MG63 (cell line): ENCODE measurements around the gene ATP8A1. TPM values are rescaled to one million over a fixed set of nuclear protein-coding genes. Genes with fewer than 3 reads are reported as not detected.
A peak's percentile ranks its signal among the peaks of the same experiment; 100 is the strongest.
"Not testable (repeated sequence)": the region's sequence is repeated elsewhere in the genome, so short reads cannot be mapped to it uniquely, and the experiment has no call there.

Experiments used
- DNase-seq: peaks from one replicate; pipeline ENCODE4 v3.0.0-alpha.2; 2020
- H3K27me3 ChIP-seq: fragments of 250-450 bp; sonication (Bioruptor Pico); 2 replicates; pipeline ENCODE4 v1.5.1; 2020; ENCODE audit warnings: mild to moderate bottlenecking, moderate library complexity
- H3K36me3 ChIP-seq: fragments of 250-450 bp; sonication (Bioruptor Pico); 2 replicates; pipeline ENCODE4 v1.5.1; 2020; ENCODE audit warnings: mild to moderate bottlenecking, moderate library complexity
- H3K4me3 ChIP-seq: fragments of 250-450 bp; sonication (Bioruptor Pico); 2 replicates; pipeline ENCODE4 v1.5.1; 2020; ENCODE audit warnings: mild to moderate bottlenecking, moderate library complexity
- H3K9me3 ChIP-seq: fragments of 250-450 bp; sonication (Bioruptor Pico); 2 replicates; pipeline ENCODE4 v1.5.1; 2020; ENCODE audit warnings: mild to moderate bottlenecking, moderate library complexity
- total RNA-seq: library from RNA; depleted of rRNA; stranded (reverse); fragments of >200 nt; shearing (Covaris generic); gene quantifications from 2 replicates; pipeline ENCODE4 v1.2.3, GENCODE V29; 2014; ENCODE audit warnings: low replicate concordance

ATP8A1 gene
- total RNA-seq, 1 experiment from 2014 or later = 0.10 TPM

GRCh38 chr4:42478946-42479345 lies 178.0 kb downstream of the ATP8A1 start:
- H3K4me3 ChIP-seq = no peak overlapping the region
- no peaks in the 10 kb centered on the region for H3K27me3 ChIP-seq
- no peaks in the 10 kb centered on the region for H3K9me3 ChIP-seq
- DNase-seq = no peak
- no peaks in the 10 kb centered on the region for H3K36me3 ChIP-seq

GRCh38 chr4:42478509-42478908 lies 178.4 kb downstream of the ATP8A1 start:
- no peaks in the 10 kb centered on the region for H3K36me3 ChIP-seq
- no peaks in the 10 kb centered on the region for H3K27me3 ChIP-seq
- DNase-seq = no peak
- no peaks in the 10 kb centered on the region for H3K9me3 ChIP-seq
- H3K4me3 ChIP-seq = no peak overlapping the region

- H3K36me3 ChIP-seq = no peaks in the 10 kb centered on the region
- no peaks in the 10 kb centered on the region for H3K27me3 ChIP-seq
- no peak for DNase-seq
- H3K4me3 ChIP-seq = no peak overlapping the region
- no peaks in the 10 kb centered on the region for H3K9me3 ChIP-seq
These were observed 182.5 kb downstream of the ATP8A1 start for GRCh38 chr4:42474406-42474805.

- H3K9me3 ChIP-seq = no peaks in the 10 kb centered on the region
- no peaks in the 10 kb centered on the region for H3K36me3 ChIP-seq
- no peak overlapping the region for H3K4me3 ChIP-seq
- H3K27me3 ChIP-seq = no peaks in the 10 kb centered on the region
- no peak for DNase-seq
These were observed 183.7 kb downstream of the ATP8A1 start for GRCh38 chr4:42473071-42473684.

- H3K36me3 ChIP-seq = no peaks in the 10 kb centered on the region
- no peak overlapping the region for H3K4me3 ChIP-seq
- no peaks in the 10 kb centered on the region for H3K27me3 ChIP-seq
- no peaks in the 10 kb centered on the region for H3K9me3 ChIP-seq
- no peak for DNase-seq
These were observed 185.0 kb downstream of the ATP8A1 start for GRCh38 chr4:42471896-42472295.

DNA sequence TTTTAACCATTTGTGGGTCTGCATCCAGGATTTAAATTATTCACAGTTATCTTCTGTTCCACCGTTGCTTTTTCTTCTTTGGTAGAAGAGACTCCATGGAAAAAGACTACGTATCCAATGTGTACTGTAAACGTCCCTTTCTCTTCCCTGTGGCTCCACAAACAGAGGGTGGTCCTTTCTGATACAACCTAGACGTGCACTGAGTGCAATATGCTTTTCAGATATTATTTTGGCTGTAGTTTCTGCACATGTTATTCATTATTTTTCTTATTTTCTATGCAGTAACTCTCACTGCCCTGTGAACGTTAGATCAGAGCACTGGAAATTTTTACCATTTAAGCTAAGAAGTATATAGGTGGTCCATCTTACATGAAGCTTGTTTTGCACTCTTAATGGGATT lies 186.9 kb downstream of the ATP8A1 start:
- Histone ChIP-seq H3K9me3 (no peaks in the 10 kb centered on the region), H3K36me3 (no peaks in the 10 kb centered on the region), H3K4me3 (no peak overlapping the region), H3K27me3 (no peaks in the 10 kb centered on the region)
- no peak for DNase-seq

- not testable (repeated sequence) for H3K27me3 ChIP-seq, H3K4me3 ChIP-seq, DNase-seq, H3K36me3 ChIP-seq, H3K9me3 ChIP-seq
These were observed 189.1 kb downstream of the ATP8A1 start for GRCh38 chr4:42467777-42468176.

DNA sequence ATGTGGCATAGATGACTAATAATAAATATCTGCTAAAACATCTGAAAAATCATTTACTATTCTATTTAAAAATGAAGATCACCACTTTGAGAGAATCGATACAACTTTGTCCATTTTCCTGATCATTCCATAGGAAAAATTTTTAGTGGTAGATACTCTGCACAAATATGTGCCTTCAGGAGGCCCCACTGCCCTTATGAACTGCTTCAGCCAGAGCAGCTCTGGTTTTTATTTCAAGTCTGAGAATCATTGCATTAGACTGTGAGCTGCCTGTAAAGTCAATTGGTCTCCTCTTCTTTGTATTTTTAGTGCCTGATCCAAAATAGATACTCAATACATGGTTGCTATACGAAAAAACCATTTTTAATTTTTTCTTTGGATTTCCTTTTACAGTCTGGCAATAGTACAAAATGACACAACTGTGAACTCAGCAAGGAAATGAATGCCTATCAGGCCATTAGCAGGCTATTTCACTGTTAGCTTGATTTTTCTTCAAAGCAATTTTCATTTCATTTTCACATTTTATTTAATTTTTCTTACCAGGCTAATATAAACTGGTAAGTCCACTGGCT lies 190.5 kb downstream of the ATP8A1 start:
- no peaks in the 10 kb centered on the region for H3K36me3 ChIP-seq
- no peak for DNase-seq
- H3K27me3 ChIP-seq = no peaks in the 10 kb centered on the region
- H3K4me3 ChIP-seq = no peak overlapping the region
- H3K9me3 ChIP-seq = no peaks in the 10 kb centered on the region

DNA sequence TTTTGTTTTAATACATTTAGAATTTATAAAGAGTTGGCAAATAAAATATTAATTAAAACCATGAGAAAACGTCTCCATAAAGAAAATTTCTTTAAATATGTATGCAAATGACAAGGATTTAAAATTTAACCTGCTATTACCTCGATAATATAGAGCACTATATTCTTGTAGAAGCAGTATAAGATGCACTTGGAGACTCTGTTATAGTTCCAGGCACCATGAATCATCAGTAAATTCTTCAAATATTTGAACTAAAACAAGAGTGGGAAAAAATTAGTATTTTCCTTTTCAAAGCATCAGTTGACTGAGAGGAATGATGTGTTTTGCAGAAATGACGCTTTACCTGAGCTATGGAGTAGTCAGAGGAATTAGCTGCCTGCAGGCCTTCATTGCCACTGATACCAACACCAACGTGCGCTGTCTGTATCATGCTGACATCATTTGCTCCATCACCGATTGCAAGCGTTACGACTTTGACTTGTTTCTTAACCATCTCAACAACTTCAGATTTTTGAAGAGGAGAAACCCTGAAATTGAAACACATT lies 192.3 kb downstream of the ATP8A1 start:
- H3K9me3 ChIP-seq = no peaks in the 10 kb centered on the region
- no peak for DNase-seq
- H3K36me3 ChIP-seq = no peaks in the 10 kb centered on the region
- H3K4me3 ChIP-seq = no peak overlapping the region
- no peaks in the 10 kb centered on the region for H3K27me3 ChIP-seq

DNA sequence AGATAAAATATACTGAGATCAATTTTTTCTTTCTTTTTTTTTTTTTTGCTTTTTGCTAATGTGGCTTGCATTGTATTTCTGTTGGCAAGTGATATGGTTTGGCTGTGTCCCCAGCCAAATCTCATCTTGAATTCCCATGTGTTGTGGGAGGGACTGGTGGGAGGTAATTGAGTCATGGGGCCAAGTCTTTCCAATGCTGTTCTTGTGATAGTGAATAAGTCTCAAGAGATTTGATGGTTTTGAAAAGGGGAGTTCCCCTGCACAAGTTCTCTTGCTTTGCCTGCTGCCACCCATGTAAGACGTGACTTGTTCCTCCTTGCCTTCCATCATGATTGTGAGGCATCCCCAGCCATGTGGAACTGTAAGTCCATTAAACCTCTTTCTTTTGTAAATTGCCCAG lies 195.7 kb downstream of the ATP8A1 start:
- H3K9me3 ChIP-seq, H3K4me3 ChIP-seq: not testable (repeated sequence)

GRCh38 chr4:42460043-42460442 lies 196.9 kb downstream of the ATP8A1 start:
- no peaks in the 10 kb centered on the region for H3K9me3 ChIP-seq
- no peaks in the 10 kb centered on the region for H3K27me3 ChIP-seq
- no peaks in the 10 kb centered on the region for H3K36me3 ChIP-seq
- no peak for DNase-seq
- H3K4me3 ChIP-seq = no peak overlapping the region

More for the DNA sequence above, 195.7 kb downstream of the ATP8A1 start:
- DNase-seq = peak; percentile 9
- not testable (repeated sequence) for H3K36me3 ChIP-seq, H3K27me3 ChIP-seq

DNA sequence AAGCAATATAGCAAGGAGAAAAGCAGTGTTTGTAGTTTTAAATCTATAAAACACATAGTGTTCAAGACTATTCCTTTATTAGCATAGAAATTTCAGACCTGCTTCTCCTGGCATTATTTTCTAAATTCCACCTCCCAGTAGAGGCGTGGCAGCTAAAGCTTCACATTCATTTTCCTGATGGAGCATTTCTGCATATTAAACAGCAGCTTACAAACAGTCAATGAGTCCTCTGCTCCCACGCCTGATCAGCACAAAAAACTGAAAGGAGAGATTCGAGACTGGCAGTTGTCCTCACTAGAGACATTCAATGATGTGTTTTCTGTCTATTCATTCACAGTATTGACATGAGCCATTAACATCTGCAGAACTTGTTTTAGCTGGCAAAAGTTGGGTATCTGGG lies 198.2 kb downstream of the ATP8A1 start:
- Histone ChIP-seq H3K4me3 (no peak overlapping the region), H3K36me3 (no peaks in the 10 kb centered on the region), H3K27me3 (no peaks in the 10 kb centered on the region), H3K9me3 (no peaks in the 10 kb centered on the region)
- no peak for DNase-seq

DNA sequence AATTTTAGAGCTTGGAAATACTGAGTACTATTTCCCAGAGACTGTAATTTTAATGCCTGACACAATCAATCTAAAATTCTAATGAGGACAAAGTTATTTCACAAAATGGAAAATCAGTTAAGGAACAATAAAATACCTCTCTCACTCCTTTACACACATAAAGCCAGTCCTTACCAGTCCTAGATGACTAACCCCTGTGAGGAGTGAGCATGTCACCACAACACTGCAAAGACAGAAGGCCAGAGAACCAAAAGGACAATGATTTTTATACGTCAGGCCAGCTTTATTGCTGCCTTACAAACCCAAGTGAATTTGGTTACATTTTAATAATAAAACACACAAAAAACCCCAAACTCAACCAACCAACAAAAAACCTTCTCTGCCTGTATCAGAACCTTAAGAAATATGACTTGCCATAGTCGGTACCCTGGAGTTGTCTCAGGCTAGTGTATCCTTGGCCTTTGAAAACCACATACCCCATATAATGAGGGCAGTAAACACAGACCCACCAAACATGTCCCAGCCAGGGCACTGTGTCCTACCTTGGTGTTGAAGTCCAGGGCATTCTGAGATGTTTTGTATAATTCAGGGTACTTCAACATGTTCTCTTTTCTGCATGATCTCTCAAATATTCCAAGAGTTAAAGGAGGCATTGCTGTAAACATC lies 202.0 kb downstream of the ATP8A1 start:
- H3K4me3 ChIP-seq = no peak overlapping the region
- DNase-seq = no peak
- H3K9me3 ChIP-seq = no peaks in the 10 kb centered on the region
- H3K27me3 ChIP-seq = no peaks in the 10 kb centered on the region
- H3K36me3 ChIP-seq = no peaks in the 10 kb centered on the region

GRCh38 chr4:42453612-42454011 lies 203.3 kb downstream of the ATP8A1 start:
- no peak for DNase-seq
- no peaks in the 10 kb centered on the region for H3K36me3 ChIP-seq
- H3K9me3 ChIP-seq = no peaks in the 10 kb centered on the region
- H3K27me3 ChIP-seq = no peaks in the 10 kb centered on the region
- H3K4me3 ChIP-seq = no peak overlapping the region

- no peaks in the 10 kb centered on the region for H3K9me3 ChIP-seq
- H3K36me3 ChIP-seq = no peaks in the 10 kb centered on the region
- DNase-seq = no peak
- H3K4me3 ChIP-seq = no peak overlapping the region
- no peaks in the 10 kb centered on the region for H3K27me3 ChIP-seq
These were observed 204.1 kb downstream of the ATP8A1 start for GRCh38 chr4:42452823-42453222.

DNA sequence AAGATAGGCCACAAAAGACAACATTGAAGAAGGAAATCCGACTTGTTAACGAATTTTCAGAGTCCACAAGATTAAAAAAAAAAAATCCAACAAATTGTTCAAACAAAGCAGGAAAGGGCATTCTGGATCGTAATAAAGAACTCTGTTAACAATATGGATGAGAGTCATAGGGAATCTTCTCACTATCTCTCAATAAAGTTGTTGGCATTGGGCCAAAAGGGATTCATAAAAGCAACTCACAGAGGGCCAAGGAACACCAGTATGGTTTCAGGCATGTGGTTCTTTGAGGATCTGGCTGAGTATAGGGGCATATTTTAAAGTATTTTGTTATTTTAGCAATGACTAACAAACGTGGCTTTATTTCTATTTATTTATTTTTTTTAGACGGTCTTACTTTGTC lies 210.1 kb downstream of the ATP8A1 start:
- no peaks in the 10 kb centered on the region for H3K27me3 ChIP-seq
- DNase-seq = no peak
- H3K36me3 ChIP-seq = no peaks in the 10 kb centered on the region
- no peak overlapping the region for H3K4me3 ChIP-seq
- H3K9me3 ChIP-seq = no peaks in the 10 kb centered on the region

- no peak for DNase-seq
- no peaks in the 10 kb centered on the region for H3K9me3 ChIP-seq
- H3K4me3 ChIP-seq = no peak overlapping the region
- H3K36me3 ChIP-seq = no peaks in the 10 kb centered on the region
- H3K27me3 ChIP-seq = no peaks in the 10 kb centered on the region
These were observed 211.9 kb downstream of the ATP8A1 start for GRCh38 chr4:42445038-42445437.

GRCh38 chr4:42442601-42443000 lies 214.3 kb downstream of the ATP8A1 start:
- DNase-seq = no peak
- Histone ChIP-seq H3K4me3 (no peak overlapping the region), H3K9me3 (no peaks in the 10 kb centered on the region), H3K27me3 (no peaks in the 10 kb centered on the region), H3K36me3 (no peaks in the 10 kb centered on the region)
